ENCODE measurements around the gene ENDOV.

Gene ENDOV

GRCh38 chr17:80429356-80430275 is 14.6 kb downstream of the ENDOV start:
- no peaks in the 10 kb centered on the region for H3K27me3 ChIP-seq (ENCODE audit: insufficient read depth, low read length)
- no peak overlapping the region for H3K4me2 ChIP-seq (ENCODE audit: low read length)
- H2AFZ ChIP-seq (ENCODE audit: insufficient read depth, low read length, poor library complexity), result no peak overlapping the region
- no peak overlapping the region for H3K4ac ChIP-seq (ENCODE audit: low read depth, low read length)
- no peaks in the 10 kb centered on the region for H3K9me3 ChIP-seq (ENCODE audit: insufficient read depth, low read depth, low read length)
- H3K79me1 ChIP-seq (ENCODE audit: low read length), result no peaks in the 10 kb centered on the region
- H3K18ac ChIP-seq (ENCODE audit: low read length), result no peak overlapping the region
- H3K4me3 ChIP-seq (ENCODE audit: low read depth, low read length), result no peak overlapping the region
- no peak overlapping the region for H4K8ac ChIP-seq (ENCODE audit: low read depth, low read length)
- H3K4me1 ChIP-seq (ENCODE audit: control insufficient read depth in 1 of 2, insufficient read depth in 2 of 2, low read length in 2 of 2), result peaks cover 2 to 3% of the 10 kb centered on the region in 2 experiments
- H3K23ac ChIP-seq (ENCODE audit: low read length), result no peak overlapping the region
- no peak overlapping the region for H3K27ac ChIP-seq (ENCODE audit: low read depth, low read length)
- no peak overlapping the region for H2BK5ac ChIP-seq (ENCODE audit: low read depth, low read length, poor library complexity)
- no peak overlapping the region for H2BK120ac ChIP-seq (ENCODE audit: insufficient read depth, low read length, poor library complexity)
- no peaks in the 10 kb centered on the region for H3K79me2 ChIP-seq (ENCODE audit: control insufficient read depth, insufficient read depth, low read length, poor library complexity)
- WGBS (ENCODE audit: extremely low coverage, insufficient coverage, insufficient read length), result no CpG with 5 or more reads among the region's 33 CpGs
- H2AK5ac ChIP-seq (ENCODE audit: low read length), result no peak overlapping the region
- H3K36me3 ChIP-seq (ENCODE audit: control insufficient read depth in 1 of 2, insufficient read depth in 2 of 2, low read length in 2 of 2), result peaks cover 0 to 4% of the 10 kb centered on the region in 2 experiments
- H3K9ac ChIP-seq (ENCODE audit: low read length), result no peak overlapping the region
- H2BK12ac ChIP-seq (ENCODE audit: low read length), result no peak overlapping the region
- H3K14ac ChIP-seq (ENCODE audit: low read length), result no peak overlapping the region
- H4K91ac ChIP-seq (ENCODE audit: low read depth, low read length), result no peak overlapping the region
- DNase-seq, result no peak
- H4K12ac ChIP-seq (ENCODE audit: low read depth, low read length), result no peak overlapping the region

DNA sequence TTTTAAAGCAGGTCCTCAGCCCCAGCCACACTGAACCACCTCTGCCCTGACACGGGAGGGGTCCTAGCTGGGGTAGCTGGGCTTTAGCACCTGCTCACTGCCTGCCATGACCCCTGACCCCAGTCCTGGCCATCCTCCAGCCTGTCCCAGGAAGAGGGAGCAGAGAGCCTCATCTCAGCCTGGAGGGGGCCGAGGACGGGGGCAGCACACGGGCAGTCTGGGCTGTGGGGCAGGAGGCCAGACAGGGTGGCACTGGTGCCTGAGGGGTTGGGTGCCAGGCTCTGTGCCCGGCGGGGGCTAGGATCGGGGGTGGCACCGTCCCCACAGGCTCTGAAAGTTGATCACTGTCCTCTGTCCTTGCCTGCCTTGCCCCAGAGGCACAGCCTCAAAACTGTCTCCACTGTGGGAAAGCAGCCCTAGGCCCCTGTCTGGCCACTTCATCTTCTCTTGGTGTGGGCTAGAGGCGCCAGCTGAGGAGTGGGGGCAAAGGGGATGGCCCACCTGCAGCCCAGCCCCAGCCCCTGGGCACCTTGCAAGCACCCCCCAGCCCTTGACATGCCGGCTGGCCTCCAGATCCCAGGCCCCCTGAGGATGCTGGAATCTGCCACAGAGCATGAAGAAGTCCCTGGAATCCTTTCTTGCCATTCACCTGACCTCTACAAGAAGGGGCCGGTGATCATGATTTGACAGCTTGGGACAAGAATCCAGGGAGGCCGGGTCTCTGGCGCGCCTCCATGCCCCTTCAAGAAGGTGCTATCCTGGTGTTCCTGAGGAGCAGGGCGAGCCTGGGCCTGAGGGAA is 15.7 kb downstream of the ENDOV start:
- Histone ChIP-seq H3K4me2 (ENCODE audit: low read length) (no peak overlapping the region), H2BK5ac (ENCODE audit: low read depth, low read length, poor library complexity) (no peak overlapping the region), H4K8ac (ENCODE audit: low read depth, low read length) (no peak overlapping the region), H3K9ac (ENCODE audit: low read length) (no peak overlapping the region), H2BK120ac (ENCODE audit: insufficient read depth, low read length, poor library complexity) (no peak overlapping the region), H3K27me3 (ENCODE audit: insufficient read depth, low read length) (no peaks in the 10 kb centered on the region), H3K4me3 (ENCODE audit: low read depth, low read length) (no peak overlapping the region), H2AK5ac (ENCODE audit: low read length) (no peak overlapping the region), H3K36me3 (ENCODE audit: control insufficient read depth in 1 of 2, insufficient read depth in 2 of 2, low read length in 2 of 2) (peaks cover 0 to 4% of the 10 kb centered on the region in 2 experiments), H3K4me1 (ENCODE audit: control insufficient read depth in 1 of 2, insufficient read depth in 2 of 2, low read length in 2 of 2) (peaks cover 2 to 3% of the 10 kb centered on the region in 2 experiments), H4K91ac (ENCODE audit: low read depth, low read length) (no peak overlapping the region), H3K79me1 (ENCODE audit: low read length) (no peaks in the 10 kb centered on the region), H2AFZ (ENCODE audit: insufficient read depth, low read length, poor library complexity) (no peak overlapping the region), H3K27ac (ENCODE audit: low read depth, low read length) (no peak overlapping the region), H3K23ac (ENCODE audit: low read length) (no peak overlapping the region), H3K14ac (ENCODE audit: low read length) (no peak overlapping the region), H4K12ac (ENCODE audit: low read depth, low read length) (no peak overlapping the region), H3K79me2 (ENCODE audit: control insufficient read depth, insufficient read depth, low read length, poor library complexity) (no peaks in the 10 kb centered on the region), H3K4ac (ENCODE audit: low read depth, low read length) (no peak overlapping the region), H2BK12ac (ENCODE audit: low read length) (no peak overlapping the region), H3K18ac (ENCODE audit: low read length) (no peak overlapping the region), H3K9me3 (ENCODE audit: insufficient read depth, low read depth, low read length) (no peaks in the 10 kb centered on the region)
- WGBS (ENCODE audit: extremely low coverage, insufficient coverage, insufficient read length), result no CpG with 5 or more reads among the region's 15 CpGs
- no peak for DNase-seq

DNA sequence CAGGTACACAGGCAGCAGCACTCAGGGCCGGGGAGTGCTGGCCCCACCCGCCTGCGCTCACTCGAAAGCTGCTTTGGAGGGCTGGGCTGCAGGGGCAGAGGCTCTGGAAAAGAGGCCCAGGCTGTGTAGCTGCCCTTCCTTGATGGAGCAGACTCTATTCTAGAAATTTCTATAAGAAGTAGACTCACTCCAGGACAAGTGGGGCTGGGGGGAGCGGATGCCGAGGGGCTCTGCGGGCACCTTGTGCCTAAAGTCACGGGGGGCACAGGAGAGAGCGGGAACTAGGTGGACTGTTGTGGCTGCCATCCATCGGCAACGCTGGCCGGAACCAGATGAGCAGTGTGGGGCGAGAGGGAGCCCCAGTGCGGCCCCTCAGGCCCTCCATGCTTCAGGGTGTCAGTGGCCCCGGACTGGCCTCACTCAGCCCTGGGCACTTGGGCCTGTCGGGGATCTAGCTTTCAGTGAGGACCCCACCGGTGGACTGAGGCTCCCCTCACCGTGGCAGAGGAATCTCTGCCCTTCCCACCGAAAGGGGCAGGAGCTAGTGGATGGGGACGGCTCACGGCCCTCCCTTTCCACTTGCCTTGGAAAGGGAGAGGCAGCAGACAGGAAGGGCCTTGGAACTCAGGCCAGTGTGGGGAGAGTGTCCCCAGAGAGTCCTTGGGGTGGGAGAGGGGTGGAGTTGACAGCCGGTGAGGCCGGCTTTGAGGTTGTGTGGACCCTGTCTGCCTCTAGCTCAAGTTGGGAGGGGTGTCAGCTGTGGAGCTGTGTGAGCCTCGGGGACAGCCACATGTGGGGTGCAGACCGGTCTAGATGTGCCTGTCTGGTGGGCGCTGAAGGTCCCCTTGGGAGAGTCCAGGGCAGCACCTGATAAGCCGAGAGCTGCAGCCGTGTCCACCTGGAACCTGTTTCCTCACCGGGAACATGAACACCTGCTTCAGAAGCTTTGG is 16.6 kb downstream of the ENDOV start:
- H3K23ac ChIP-seq (ENCODE audit: low read length), result no peak overlapping the region
- no peak overlapping the region for H3K4ac ChIP-seq (ENCODE audit: low read depth, low read length)
- no peak overlapping the region for H2AFZ ChIP-seq (ENCODE audit: insufficient read depth, low read length, poor library complexity)
- no peak overlapping the region for H2BK120ac ChIP-seq (ENCODE audit: insufficient read depth, low read length, poor library complexity)
- no peak overlapping the region for H4K12ac ChIP-seq (ENCODE audit: low read depth, low read length)
- no peak overlapping the region for H3K4me3 ChIP-seq (ENCODE audit: low read depth, low read length)
- DNase-seq, result no peak
- no peak overlapping the region for H2AK5ac ChIP-seq (ENCODE audit: low read length)
- H3K9me3 ChIP-seq (ENCODE audit: insufficient read depth, low read depth, low read length), result no peaks in the 10 kb centered on the region
- no peak overlapping the region for H2BK5ac ChIP-seq (ENCODE audit: low read depth, low read length, poor library complexity)
- no peaks in the 10 kb centered on the region for H3K79me1 ChIP-seq (ENCODE audit: low read length)
- H4K8ac ChIP-seq (ENCODE audit: low read depth, low read length), result no peak overlapping the region
- H3K79me2 ChIP-seq (ENCODE audit: control insufficient read depth, insufficient read depth, low read length, poor library complexity), result no peaks in the 10 kb centered on the region
- peaks cover 0 to 4% of the 10 kb centered on the region in 2 experiments for H3K36me3 ChIP-seq (ENCODE audit: control insufficient read depth in 1 of 2, insufficient read depth in 2 of 2, low read length in 2 of 2)
- no peaks in the 10 kb centered on the region for H3K27me3 ChIP-seq (ENCODE audit: insufficient read depth, low read length)
- H4K91ac ChIP-seq (ENCODE audit: low read depth, low read length), result no peak overlapping the region
- no CpG with 5 or more reads among the region's 29 CpGs for WGBS (ENCODE audit: extremely low coverage, insufficient coverage, insufficient read length)
- H2BK12ac ChIP-seq (ENCODE audit: low read length), result no peak overlapping the region
- no peak overlapping the region for H3K27ac ChIP-seq (ENCODE audit: low read depth, low read length)
- no peak overlapping the region for H3K9ac ChIP-seq (ENCODE audit: low read length)
- H3K14ac ChIP-seq (ENCODE audit: low read length), result no peak overlapping the region
- H3K4me2 ChIP-seq (ENCODE audit: low read length), result no peak overlapping the region
- no peak overlapping the region for H3K18ac ChIP-seq (ENCODE audit: low read length)
- peaks cover 2 to 3% of the 10 kb centered on the region in 2 experiments for H3K4me1 ChIP-seq (ENCODE audit: control insufficient read depth in 1 of 2, insufficient read depth in 2 of 2, low read length in 2 of 2)

Data from trophoblast cell (in vitro differentiated cells and primary cell).